Measurements from ENCODE around the gene SLIT1.

The SLIT1 gene

DNA sequence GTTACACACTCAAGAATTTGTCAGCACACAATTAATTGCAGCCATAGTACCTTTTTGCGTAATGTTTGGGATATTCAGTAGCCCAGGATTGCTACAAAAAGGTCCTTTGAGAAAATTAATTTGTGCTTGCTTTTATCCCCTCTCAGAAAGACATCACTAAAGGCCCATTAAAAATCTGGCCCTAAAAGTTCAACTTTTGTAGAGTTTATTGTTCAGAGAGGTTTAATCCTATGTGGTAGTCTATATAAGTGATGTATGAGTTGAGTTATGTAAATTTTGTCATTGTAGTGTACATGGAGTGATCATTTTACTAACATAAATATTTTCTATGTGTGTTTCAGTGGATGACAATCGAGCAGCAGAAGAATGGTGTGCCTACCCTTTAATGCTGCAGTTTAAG is 227.7 kb downstream of the SLIT1 start:
- Histone ChIP-seq H3K9ac (ENCODE audit: low read length) (no peak overlapping the region), H2AFZ (ENCODE audit: low read length) (no peak overlapping the region), H3K4me3 (ENCODE audit: low read depth, low read length, poor library complexity, severe bottlenecking) (no peak overlapping the region), H3K27me3 (ENCODE audit: insufficient read depth, low read length) (no peaks in the 10 kb centered on the region), H3K27ac (ENCODE audit: low read depth, low read length, poor library complexity, severe bottlenecking) (no peak overlapping the region), H3K79me2 (ENCODE audit: insufficient read depth, low read length) (no peaks in the 10 kb centered on the region), H3K4me1 (ENCODE audit: insufficient read depth, low read length, severe bottlenecking) (no peaks in the 10 kb centered on the region), H3F3A (ENCODE audit: insufficient read depth, low read length) (no peaks in the 10 kb centered on the region), H3K4me2 (ENCODE audit: low read length) (no peak overlapping the region), H3K36me3 (ENCODE audit: insufficient read depth, low read length) (peaks cover 10% of the 10 kb centered on the region), H3K9me2 (ENCODE audit: low read depth, low read length) (no peaks in the 10 kb centered on the region), H3K9me3 (ENCODE audit: low read length) (no peaks in the 10 kb centered on the region), H4K20me1 (ENCODE audit: insufficient read depth, low read length) (no peaks in the 10 kb centered on the region)
- TF ChIP-seq EZH2 (IDR thresholded peaks at IDR 0.05; ENCODE audit: borderline replicate concordance, low read length) = no peak
- TF ChIP-seq, protein P1, sequence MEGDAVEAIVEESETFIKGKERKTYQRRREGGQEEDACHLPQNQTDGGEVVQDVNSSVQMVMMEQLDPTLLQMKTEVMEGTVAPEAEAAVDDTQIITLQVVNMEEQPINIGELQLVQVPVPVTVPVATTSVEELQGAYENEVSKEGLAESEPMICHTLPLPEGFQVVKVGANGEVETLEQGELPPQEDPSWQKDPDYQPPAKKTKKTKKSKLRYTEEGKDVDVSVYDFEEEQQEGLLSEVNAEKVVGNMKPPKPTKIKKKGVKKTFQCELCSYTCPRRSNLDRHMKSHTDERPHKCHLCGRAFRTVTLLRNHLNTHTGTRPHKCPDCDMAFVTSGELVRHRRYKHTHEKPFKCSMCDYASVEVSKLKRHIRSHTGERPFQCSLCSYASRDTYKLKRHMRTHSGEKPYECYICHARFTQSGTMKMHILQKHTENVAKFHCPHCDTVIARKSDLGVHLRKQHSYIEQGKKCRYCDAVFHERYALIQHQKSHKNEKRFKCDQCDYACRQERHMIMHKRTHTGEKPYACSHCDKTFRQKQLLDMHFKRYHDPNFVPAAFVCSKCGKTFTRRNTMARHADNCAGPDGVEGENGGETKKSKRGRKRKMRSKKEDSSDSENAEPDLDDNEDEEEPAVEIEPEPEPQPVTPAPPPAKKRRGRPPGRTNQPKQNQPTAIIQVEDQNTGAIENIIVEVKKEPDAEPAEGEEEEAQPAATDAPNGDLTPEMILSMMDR (IDR thresholded peaks at IDR 0.05; ENCODE audit: low read length) = no peak

DNA sequence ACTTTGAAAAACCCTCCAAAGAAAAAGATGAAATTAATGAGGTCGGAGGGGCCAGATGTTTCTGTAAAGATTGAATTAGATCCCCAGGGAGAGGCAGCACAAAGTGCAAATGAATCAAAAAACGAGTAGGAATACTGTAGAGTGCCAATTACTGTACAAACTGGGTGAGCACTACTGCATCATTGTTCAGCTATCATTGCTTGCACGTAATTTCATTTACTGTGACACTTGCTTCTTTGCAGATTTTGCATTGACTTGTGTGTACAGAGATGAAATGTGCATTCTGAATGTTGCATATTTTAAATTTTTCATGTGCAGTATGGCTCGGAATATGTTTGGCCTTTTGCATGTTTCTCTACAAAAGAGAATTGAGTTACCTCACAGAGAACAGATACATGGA is 230.0 kb downstream of the SLIT1 start:
- Histone ChIP-seq H3K79me2 (ENCODE audit: insufficient read depth, low read length) (no peaks in the 10 kb centered on the region), H3K36me3 (ENCODE audit: insufficient read depth, low read length) (peaks cover 21% of the 10 kb centered on the region), H4K20me1 (ENCODE audit: insufficient read depth, low read length) (no peaks in the 10 kb centered on the region), H3K27ac (ENCODE audit: low read depth, low read length, poor library complexity, severe bottlenecking) (no peak overlapping the region), H3K9me2 (ENCODE audit: low read depth, low read length) (no peaks in the 10 kb centered on the region), H3K4me2 (ENCODE audit: low read length) (no peak overlapping the region), H3K27me3 (ENCODE audit: insufficient read depth, low read length) (no peaks in the 10 kb centered on the region), H3F3A (ENCODE audit: insufficient read depth, low read length) (no peaks in the 10 kb centered on the region), H3K9ac (ENCODE audit: low read length) (no peak overlapping the region), H2AFZ (ENCODE audit: low read length) (no peak overlapping the region), H3K4me1 (ENCODE audit: insufficient read depth, low read length, severe bottlenecking) (no peaks in the 10 kb centered on the region), H3K9me3 (ENCODE audit: low read length) (no peaks in the 10 kb centered on the region), H3K4me3 (ENCODE audit: low read depth, low read length, poor library complexity, severe bottlenecking) (no peak overlapping the region)
- TF ChIP-seq, protein P1 (IDR thresholded peaks at IDR 0.05; ENCODE audit: low read length) = no peak
- TF ChIP-seq EZH2 (IDR thresholded peaks at IDR 0.05; ENCODE audit: borderline replicate concordance, low read length) = no peak

DNA sequence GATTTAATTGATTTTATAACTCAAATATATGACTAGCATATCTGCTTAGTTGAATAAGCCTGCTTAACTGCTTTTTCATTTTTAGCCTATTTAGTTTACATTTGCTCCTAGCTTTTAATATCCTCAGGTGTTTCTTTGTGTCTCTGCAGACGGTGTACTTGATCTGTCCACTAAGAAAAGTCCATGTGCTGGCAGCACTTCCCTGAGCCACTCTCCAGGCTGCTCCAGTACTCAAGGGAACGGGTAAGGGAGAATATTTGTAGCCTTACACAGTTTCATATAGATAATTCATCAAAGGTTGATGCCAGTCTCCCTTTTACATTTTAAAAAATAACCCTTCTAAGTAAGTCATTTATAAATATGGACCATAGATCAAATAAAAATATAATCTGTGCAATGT is 233.8 kb downstream of the SLIT1 start:
- Histone ChIP-seq H3K27me3 (ENCODE audit: insufficient read depth, low read length) (no peaks in the 10 kb centered on the region), H3F3A (ENCODE audit: insufficient read depth, low read length) (no peaks in the 10 kb centered on the region), H4K20me1 (ENCODE audit: insufficient read depth, low read length) (no peaks in the 10 kb centered on the region), H3K9ac (ENCODE audit: low read length) (no peak overlapping the region), H3K79me2 (ENCODE audit: insufficient read depth, low read length) (no peaks in the 10 kb centered on the region), H3K36me3 (ENCODE audit: insufficient read depth, low read length) (peaks cover 27% of the 10 kb centered on the region), H3K9me2 (ENCODE audit: low read depth, low read length) (no peaks in the 10 kb centered on the region), H3K27ac (ENCODE audit: low read depth, low read length, poor library complexity, severe bottlenecking) (no peak overlapping the region), H3K4me3 (ENCODE audit: low read depth, low read length, poor library complexity, severe bottlenecking) (no peak overlapping the region), H3K4me2 (ENCODE audit: low read length) (no peak overlapping the region), H3K9me3 (ENCODE audit: low read length) (no peaks in the 10 kb centered on the region), H2AFZ (ENCODE audit: low read length) (no peak overlapping the region), H3K4me1 (ENCODE audit: insufficient read depth, low read length, severe bottlenecking) (no peaks in the 10 kb centered on the region)
- no peak for TF ChIP-seq EZH2 (IDR thresholded peaks at IDR 0.05; ENCODE audit: borderline replicate concordance, low read length)
- TF ChIP-seq, protein P1 (IDR thresholded peaks at IDR 0.05; ENCODE audit: low read length) = no peak
